Measurements from ENCODE around the gene MYDGF. TPM values are rescaled to one million over a fixed set of nuclear protein-coding genes. Genes with fewer than 3 reads are reported as not detected.

The MYDGF gene
- polyA plus RNA-seq, 3 donors = 64.6 to 165 (median 160) TPM

GRCh38 chr19:4701557-4701956 is 31.4 kb upstream of the MYDGF start:
- H3K36me3 ChIP-seq (replicated peaks in 1 of 2; ENCODE audit: control insufficient read depth in 1 of 2, insufficient read depth in 2 of 2, low read length in 2 of 2) = peaks cover 91 to 97% of the 10 kb centered on the region in 2 donors
- Mint-ChIP-seq H3K4me1 (no peaks in the 10 kb centered on the region), H3K9me3 (no peaks in the 10 kb centered on the region)

GRCh38 chr19:4700693-4700970 is 30.5 kb upstream of the MYDGF start:
- Histone ChIP-seq H3K4me3 (replicated peaks in 1 of 3; ENCODE audit: low read depth in 2 of 3, low read length in 3 of 3) (no peak overlapping the region), H3K4me2 (replicated peaks; ENCODE audit: extremely low read depth, low read length, poor library complexity, severe bottlenecking) (no peak overlapping the region), H2AFZ (ENCODE audit: insufficient read depth, low read depth, low read length, poor library complexity, severe bottlenecking) (no peak overlapping the region), H3K27me3 (ENCODE audit: control insufficient read depth in 2 of 2, insufficient read depth in 2 of 2, low read length in 2 of 2) (no peaks in the 10 kb centered on the region), H3K27ac (ENCODE audit: low read depth in 1 of 2, low read length in 2 of 2) (no peak overlapping the region), H4K20me1 (ENCODE audit: insufficient read depth, low read length) (no peaks in the 10 kb centered on the region), H3K36me3 (replicated peaks in 1 of 2; ENCODE audit: control insufficient read depth in 1 of 2, insufficient read depth in 2 of 2, low read length in 2 of 2) (peaks cover 92 to 99% of the 10 kb centered on the region in 2 donors), H3K9ac (ENCODE audit: insufficient read depth, low read length, poor library complexity, severe bottlenecking) (no peak overlapping the region), H3K9me3 (replicated peaks in 1 of 2; ENCODE audit: control insufficient read depth in 1 of 2, insufficient read depth in 1 of 2, low read length in 2 of 2) (no peaks in the 10 kb centered on the region), H3K4me1 (ENCODE audit: control insufficient read depth in 1 of 2, insufficient read depth in 2 of 2, low read length in 2 of 2) (no peaks in the 10 kb centered on the region), H3K79me2 (ENCODE audit: insufficient read depth, low read length) (no peaks in the 10 kb centered on the region)
- no peak for DNase-seq
- H3K9me3 Mint-ChIP-seq = no peaks in the 10 kb centered on the region
- no peak for TF ChIP-seq CTCF (IDR thresholded peaks at IDR 0.05)
- no peak overlapping the region for H3K27ac Mint-ChIP-seq
- 95% methylated on average over 11 of the region's 11 CpGs for WGBS (ENCODE audit: insufficient coverage)
- H3K4me1 Mint-ChIP-seq = no peaks in the 10 kb centered on the region
- H3K4me3 Mint-ChIP-seq = no peak overlapping the region
- H3K27me3 Mint-ChIP-seq (ENCODE audit: low read depth in 3 of 3) = peaks cover 0 to 2% (median 0%) of the 10 kb centered on the region in 3 donors
- peaks cover 74 to 96% of the 10 kb centered on the region in 2 donors for H3K36me3 Mint-ChIP-seq
- intact Hi-C loops (cut with micrococcal nuclease) = no loop called here

More at GRCh38 chr19:4701557-4701956, 31.4 kb upstream of the MYDGF start:
- intact Hi-C loops (cut with micrococcal nuclease) = no loop called here
- Histone ChIP-seq H3K27ac (ENCODE audit: low read depth in 1 of 2, low read length in 2 of 2) (no peak overlapping the region), H3K9me3 (replicated peaks in 1 of 2; ENCODE audit: control insufficient read depth in 1 of 2, insufficient read depth in 1 of 2, low read length in 2 of 2) (no peaks in the 10 kb centered on the region), H3K4me1 (ENCODE audit: control insufficient read depth in 1 of 2, insufficient read depth in 2 of 2, low read length in 2 of 2) (no peaks in the 10 kb centered on the region), H3K27me3 (ENCODE audit: control insufficient read depth in 2 of 2, insufficient read depth in 2 of 2, low read length in 2 of 2) (no peaks in the 10 kb centered on the region), H3K4me3 (replicated peaks in 1 of 3; ENCODE audit: low read depth in 2 of 3, low read length in 3 of 3) (no peak overlapping the region), H3K9ac (ENCODE audit: insufficient read depth, low read length, poor library complexity, severe bottlenecking) (no peak overlapping the region), H3K79me2 (ENCODE audit: insufficient read depth, low read length) (no peaks in the 10 kb centered on the region), H3K4me2 (replicated peaks; ENCODE audit: extremely low read depth, low read length, poor library complexity, severe bottlenecking) (no peak overlapping the region), H4K20me1 (ENCODE audit: insufficient read depth, low read length) (no peaks in the 10 kb centered on the region), H2AFZ (ENCODE audit: insufficient read depth, low read depth, low read length, poor library complexity, severe bottlenecking) (no peak overlapping the region)
- WGBS (ENCODE audit: insufficient coverage) = 97% methylated on average over 5 of the region's 8 CpGs
- Mint-ChIP-seq H3K27ac (no peak overlapping the region), H3K4me3 (no peak overlapping the region), H3K36me3 (peaks cover 68 to 95% of the 10 kb centered on the region in 2 donors), H3K27me3 (ENCODE audit: low read depth in 3 of 3) (peaks cover 0 to 2% (median 0%) of the 10 kb centered on the region in 3 donors)
- TF ChIP-seq CTCF (IDR thresholded peaks at IDR 0.05) = no peak
- no peak for DNase-seq
